HFF-Myc (cell line): ENCODE results near the gene PPFIA4.

ENCODE experiments used
- DNase-seq: peaks from one replicate; pipeline ENCODE4 v3.0.0-alpha.2; 2011; ENCODE audit warnings: low read depth; ENCODE audit errors: extremely low read depth
- H3K4me3 ChIP-seq: replicated peaks from 2 replicates; pipeline ENCODE4 v1.5.1; 2011; ENCODE audit warnings: low read depth, mild to moderate bottlenecking, control low read depth, low read length
- TF ChIP-seq, protein P1 (sequence below): IDR thresholded peaks from 2 replicates; pipeline ENCODE4 v1.5.1; 2012; ENCODE audit warnings: mild to moderate bottlenecking, low read depth, low read length, control low read depth; ENCODE audit errors: missing control alignments

The PPFIA4 gene

DNA sequence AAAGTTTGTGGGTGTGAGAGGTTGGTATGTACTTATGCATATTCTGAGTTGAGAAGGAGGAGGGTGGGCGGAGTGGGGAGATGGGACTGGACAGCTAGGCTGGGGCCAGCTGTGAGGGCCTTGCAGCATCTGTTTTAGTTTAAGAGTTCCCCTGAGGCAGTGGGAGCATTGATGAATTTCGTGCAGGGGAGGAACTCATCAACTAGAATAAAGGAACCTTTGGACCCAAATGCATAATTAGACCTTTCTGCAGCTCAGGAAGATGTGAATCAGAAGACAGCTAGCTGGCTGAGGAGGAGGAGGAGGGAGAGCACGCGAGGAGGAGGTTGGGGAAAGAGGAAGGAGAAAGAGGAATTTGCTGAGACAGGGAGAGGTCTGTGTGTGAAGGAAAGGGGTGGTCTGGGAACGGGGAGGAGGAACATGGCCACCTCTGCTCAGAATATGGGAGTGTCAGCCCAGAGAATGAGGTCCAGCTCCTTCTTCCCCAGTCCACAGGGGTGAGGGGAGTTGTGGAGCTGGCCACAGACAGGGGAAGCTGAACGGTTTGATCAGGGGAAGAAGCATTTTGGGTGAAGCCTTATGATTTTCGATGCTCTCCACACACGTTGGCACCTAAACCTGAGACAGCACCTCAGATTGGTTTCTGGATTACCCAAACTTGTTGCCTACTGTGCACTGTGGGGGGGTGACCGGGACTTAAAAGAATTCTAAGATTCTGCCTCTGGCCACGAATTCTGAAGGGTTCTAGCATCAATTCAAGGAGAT is 31.8 kb downstream of the PPFIA4 start:
- no peak overlapping the region for H3K4me3 ChIP-seq
- TF ChIP-seq, protein P1, sequence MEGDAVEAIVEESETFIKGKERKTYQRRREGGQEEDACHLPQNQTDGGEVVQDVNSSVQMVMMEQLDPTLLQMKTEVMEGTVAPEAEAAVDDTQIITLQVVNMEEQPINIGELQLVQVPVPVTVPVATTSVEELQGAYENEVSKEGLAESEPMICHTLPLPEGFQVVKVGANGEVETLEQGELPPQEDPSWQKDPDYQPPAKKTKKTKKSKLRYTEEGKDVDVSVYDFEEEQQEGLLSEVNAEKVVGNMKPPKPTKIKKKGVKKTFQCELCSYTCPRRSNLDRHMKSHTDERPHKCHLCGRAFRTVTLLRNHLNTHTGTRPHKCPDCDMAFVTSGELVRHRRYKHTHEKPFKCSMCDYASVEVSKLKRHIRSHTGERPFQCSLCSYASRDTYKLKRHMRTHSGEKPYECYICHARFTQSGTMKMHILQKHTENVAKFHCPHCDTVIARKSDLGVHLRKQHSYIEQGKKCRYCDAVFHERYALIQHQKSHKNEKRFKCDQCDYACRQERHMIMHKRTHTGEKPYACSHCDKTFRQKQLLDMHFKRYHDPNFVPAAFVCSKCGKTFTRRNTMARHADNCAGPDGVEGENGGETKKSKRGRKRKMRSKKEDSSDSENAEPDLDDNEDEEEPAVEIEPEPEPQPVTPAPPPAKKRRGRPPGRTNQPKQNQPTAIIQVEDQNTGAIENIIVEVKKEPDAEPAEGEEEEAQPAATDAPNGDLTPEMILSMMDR, result no peak
- peak; percentile 70 for DNase-seq

DNA sequence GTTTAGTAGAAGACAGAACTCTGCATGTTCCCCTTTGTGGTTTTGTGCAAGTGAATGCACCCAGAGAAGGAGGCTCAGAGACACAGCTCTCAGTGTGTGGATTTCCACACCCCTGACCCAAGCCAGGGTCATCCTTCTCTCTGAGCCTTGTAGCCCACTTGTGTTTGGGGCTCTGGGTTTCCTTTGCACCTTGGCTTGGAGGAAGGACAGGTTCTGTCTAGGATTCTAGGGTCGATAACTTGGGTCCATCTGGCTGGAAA is 32.3 kb downstream of the PPFIA4 start:
- TF ChIP-seq, protein P1, result no peak
- no peak for DNase-seq
- H3K4me3 ChIP-seq, result no peak overlapping the region

DNA sequence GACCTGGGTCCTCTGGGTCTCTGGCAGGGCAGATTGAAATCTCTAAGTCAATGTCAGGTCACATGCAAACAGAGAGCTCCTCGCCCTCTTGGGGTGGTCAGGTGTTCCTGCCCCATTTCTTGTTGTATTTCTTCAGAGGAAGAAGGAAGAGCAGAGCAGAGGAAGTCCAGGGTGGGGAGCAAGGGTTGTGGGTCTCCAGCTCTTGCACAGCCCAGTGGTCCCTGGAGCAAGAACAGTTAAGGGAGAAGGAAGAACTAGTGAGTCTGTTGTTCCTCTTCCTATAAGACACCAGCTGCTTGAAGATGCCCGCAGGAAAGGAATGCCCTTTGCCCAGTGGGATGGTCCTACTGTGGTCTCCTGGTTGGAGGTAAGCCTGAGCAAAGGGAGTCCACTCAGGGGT is 33.2 kb downstream of the PPFIA4 start:
- no peak overlapping the region for H3K4me3 ChIP-seq
- DNase-seq, result no peak
- TF ChIP-seq, protein P1, result no peak

DNA sequence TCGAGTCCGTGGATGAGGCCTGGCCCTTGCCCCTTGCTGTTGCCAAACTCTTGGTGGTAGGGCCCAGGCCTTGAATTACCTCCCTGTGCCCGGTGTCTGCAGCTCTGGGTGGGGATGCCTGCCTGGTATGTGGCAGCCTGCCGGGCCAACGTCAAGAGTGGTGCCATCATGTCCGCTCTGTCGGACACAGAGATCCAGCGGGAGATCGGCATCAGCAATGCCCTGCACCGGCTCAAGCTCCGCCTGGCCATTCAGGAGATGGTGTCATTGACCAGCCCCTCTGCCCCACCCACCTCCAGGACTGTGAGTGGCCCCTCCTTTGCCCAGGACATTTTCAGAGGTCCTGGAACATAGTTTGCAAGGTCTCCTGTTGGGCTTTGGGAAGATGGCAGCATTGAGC is 33.8 kb downstream of the PPFIA4 start:
- TF ChIP-seq, protein P1, result no peak

DNA sequence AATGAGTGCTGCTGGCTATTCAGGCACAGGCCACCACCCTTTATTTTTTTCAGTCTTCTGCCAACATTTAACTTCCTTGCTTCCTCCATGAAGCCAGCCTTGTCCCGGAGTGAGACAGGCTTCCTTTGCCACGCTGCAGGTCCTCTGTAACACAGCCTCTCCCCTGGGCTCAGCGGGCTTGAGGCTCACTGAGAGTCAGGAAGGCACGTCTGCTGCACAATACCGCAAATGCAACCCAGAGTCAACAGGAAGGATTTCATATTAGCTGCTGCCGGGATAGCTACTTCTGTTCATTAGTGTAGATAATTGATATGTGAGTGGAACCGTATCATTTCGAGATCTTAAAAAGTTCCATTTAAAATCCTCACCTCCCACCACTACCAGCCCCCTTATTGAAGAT is 37.0 kb downstream of the PPFIA4 start:
- no peak for DNase-seq
- H3K4me3 ChIP-seq, result no peak overlapping the region
- TF ChIP-seq, protein P1, result no peak

More for the DNA sequence above, 33.8 kb downstream of the PPFIA4 start:
- DNase-seq, result no peak
- H3K4me3 ChIP-seq, result no peak overlapping the region

DNA sequence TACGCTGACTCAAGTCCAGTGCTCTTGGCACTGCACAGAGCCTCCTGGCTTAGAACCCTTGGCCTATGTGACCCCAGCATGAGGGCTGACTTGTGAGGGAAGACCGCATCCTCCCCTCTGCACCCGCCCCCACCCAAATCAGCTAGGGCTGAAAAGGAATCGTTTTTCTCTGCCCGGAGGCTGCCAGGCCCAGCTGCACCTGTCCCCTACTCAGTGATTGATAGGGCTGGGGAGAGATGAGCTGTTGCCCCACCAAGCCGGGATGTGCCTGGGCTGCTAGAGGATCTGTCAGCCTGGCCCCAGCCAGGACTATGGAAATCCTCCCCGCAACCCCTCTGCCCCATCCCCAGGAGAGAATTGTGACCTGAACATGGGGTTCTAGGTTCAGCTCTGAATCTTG is 38.9 kb downstream of the PPFIA4 start:
- H3K4me3 ChIP-seq, result no peak overlapping the region
- no peak for DNase-seq
- TF ChIP-seq, protein P1, result no peak

DNA sequence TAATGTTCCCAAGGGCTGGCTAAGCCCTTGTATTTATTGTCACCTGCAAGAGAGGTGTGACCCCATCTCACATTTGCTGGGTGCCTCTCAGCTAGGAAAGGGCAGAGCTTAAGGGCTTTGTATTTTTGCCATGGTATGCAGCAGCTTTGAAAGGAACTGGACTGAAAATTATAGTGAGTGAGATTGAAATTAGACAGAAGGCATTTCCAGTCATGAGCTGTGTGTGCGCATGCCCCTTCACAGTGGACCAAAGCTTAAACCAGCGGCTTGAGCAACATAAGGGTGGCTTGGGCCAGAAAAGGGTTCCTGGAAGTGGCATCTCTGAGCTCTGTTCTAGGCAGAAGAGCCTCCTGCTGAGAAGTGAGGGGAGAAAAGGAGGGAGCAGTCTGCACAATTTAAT is 39.7 kb downstream of the PPFIA4 start:
- TF ChIP-seq, protein P1, result no peak
- no peak overlapping the region for H3K4me3 ChIP-seq
- DNase-seq, result no peak
